M059J (cell line): ENCODE results near the gene THY1. TPM values are rescaled to one million over a fixed set of nuclear protein-coding genes. Genes with fewer than 3 reads are reported as not detected.
A peak's percentile ranks its signal among the peaks of the same experiment; 100 is the strongest.
"Not testable (repeated sequence)": the region's sequence is repeated elsewhere in the genome, so short reads cannot be mapped to it uniquely, and the experiment has no call there.

ENCODE experiments used
- DNase-seq: peaks from one replicate; pipeline ENCODE4 v3.0.0-alpha.2; 2012; ENCODE audit warnings: low read depth
- total RNA-seq: library from RNA; depleted of rRNA; stranded (reverse); fragments of >200 nt; shearing (Covaris generic); gene quantifications from 2 replicates; pipeline ENCODE4 v1.2.3, GENCODE V29; 2014

The THY1 gene
- total RNA-seq, 1 experiment from 2014 or later, result 1,171 TPM

- no peak for DNase-seq
Measured at GRCh38 chr11:119418759-119419158, 4.2 kb downstream of the THY1 start.

- peak; percentile 98 for DNase-seq
Measured at GRCh38 chr11:119417726-119418540, 5.0 kb downstream of the THY1 start.

- DNase-seq, result peak; percentile 90
Measured at GRCh38 chr11:119416606-119417580, 6.1 kb downstream of the THY1 start.

- no peak for DNase-seq
Measured at GRCh38 chr11:119415966-119416365, 7.0 kb downstream of the THY1 start.

GRCh38 chr11:119415517-119415916 lies 7.5 kb downstream of the THY1 start:
- DNase-seq, result no peak

- DNase-seq, result no peak
Measured at GRCh38 chr11:119414734-119415133, 8.2 kb downstream of the THY1 start.

DNA sequence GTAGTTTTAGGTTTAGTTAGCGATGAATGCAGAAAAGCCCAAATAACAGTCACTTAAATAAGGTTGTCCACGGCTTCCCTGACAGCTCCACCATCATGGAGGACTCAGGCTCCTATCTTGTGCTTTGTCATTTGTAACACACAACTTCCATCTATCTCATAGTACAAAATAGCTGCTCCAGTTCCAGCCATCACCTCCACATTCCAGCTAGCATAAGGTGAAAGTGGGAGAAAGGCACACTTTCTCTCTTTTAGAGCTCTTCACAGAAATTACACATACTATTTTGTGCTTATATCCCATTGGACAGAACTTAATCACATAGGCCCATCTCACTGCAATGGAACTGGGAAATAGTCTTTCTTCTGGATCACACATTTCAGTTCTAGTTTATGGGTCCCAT lies 8.7 kb downstream of the THY1 start:
- no peak for DNase-seq

DNA sequence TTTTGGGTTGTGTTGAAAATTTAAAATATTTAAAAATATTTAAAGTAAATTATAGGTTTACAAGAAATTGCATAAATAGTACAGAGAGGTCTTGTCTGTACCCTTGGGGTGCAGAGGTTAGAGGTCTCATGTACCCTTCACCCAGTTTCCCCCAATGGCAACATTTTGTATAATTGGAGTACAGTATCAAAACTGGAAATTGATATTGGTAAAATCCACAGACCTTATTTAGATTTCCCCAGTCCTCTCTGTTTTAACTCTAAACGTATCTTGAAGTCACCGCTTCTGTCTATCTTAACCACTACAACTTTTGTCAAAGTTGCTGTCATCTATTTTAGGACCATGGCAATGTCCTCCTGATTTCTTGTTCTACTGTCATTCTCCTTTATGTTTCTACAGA lies 10.9 kb downstream of the THY1 start:
- DNase-seq, result no peak

GRCh38 chr11:119410501-119410900 lies 12.5 kb downstream of the THY1 start:
- no peak for DNase-seq

DNA sequence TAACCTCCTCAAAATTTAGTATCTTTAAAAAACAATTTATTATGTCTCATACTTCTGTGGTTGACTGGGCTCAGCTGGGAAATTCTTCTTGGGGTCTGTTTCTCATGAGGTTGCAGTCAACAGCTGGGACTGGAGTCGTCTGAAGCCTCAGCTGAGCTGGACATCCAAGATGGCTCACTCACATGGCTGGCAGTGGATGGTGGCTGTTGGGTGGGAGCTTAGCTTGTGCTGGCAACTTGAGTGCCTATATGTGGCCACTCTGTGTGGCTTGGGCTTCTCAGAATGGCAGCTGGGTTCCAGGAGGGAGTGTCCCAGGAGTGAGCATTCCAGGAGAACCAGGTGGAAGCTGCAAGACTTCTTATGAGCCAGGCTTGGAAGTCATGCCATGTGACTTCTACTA lies 13.2 kb downstream of the THY1 start:
- DNase-seq, result no peak

DNA sequence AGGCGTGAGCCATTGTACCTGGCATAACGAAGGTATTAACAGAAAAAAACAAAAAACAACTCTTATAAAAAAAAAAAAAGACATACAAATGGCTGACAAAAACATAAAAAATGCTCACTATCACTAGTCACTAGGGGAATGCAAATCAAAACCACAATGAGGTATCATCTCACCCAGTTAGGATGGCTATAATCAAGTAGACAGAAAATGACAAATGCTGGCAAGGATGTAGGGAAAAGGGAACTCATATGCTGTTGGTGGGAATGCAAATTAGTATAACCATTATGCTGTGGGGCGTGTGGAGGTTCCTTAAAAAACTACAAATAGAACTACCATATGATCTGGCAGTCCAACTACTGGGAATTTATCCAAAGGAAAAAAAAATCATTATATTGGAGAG lies 17.0 kb downstream of the THY1 start:
- DNase-seq, result peak; percentile 54

- DNase-seq, result not testable (repeated sequence)
Measured at GRCh38 chr11:119405448-119405847, 17.5 kb downstream of the THY1 start.

DNA sequence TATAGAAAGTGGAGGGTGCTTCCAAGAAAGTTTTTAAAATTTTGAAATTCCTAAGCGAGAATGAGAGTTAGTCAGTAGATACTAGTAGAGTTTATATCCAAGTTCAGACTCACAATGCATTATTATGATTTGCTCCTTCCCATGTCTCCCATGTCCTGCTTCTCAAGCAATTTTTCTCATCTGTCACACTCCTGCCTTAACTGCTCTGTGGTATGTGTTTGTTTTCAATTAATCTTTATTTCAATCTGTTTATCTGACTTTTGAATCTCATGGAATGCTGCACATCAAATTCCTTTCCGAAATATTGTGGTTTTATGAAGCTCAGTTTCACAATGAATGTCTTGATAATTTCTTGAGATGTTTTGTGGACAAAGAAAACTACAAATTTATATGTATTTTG lies 18.1 kb downstream of the THY1 start:
- peak; percentile 20 for DNase-seq

GRCh38 chr11:119403021-119403420 lies 20.0 kb downstream of the THY1 start:
- DNase-seq, result no peak

GRCh38 chr11:119402470-119402869 lies 20.5 kb downstream of the THY1 start:
- DNase-seq, result no peak

GRCh38 chr11:119400860-119401259 lies 22.1 kb downstream of the THY1 start:
- no peak for DNase-seq

DNA sequence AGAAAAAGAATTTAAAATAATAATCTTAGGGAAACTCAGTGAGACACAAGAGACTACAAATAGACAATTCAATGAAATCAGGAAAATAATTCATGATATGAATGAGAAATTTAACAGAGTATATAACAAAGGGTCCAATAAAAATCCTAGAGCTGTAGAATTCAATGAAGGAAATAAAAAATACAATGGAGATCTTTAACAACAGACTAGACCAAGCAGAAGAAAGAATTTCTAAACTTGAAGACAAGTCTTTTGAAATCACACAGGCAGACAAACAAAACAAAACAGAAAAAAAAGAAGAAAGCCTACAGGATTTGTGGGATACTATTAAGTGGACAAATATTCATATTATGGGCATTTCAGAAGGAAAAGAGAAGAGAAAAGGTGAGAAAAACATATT lies 25.2 kb downstream of the THY1 start:
- DNase-seq, result no peak

DNA sequence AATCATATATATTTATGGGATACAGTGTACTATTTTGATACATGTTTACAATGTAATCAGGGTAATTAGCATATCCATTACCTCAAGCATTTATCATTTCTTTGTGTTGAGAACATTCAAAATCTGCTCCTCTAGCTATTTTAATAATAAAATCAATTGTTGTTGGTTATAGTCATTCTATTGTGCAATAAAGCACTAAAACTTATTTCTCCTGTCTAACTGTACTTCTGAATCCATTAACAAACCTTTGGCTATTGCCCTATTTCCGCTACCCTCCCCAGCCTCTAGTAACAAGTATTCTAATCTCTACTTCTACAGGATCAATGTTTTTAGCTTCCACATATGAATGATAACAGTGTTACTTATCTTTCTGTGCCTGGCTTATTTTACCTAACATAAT lies 26.1 kb downstream of the THY1 start:
- DNase-seq, result no peak

- DNase-seq, result no peak
Measured at GRCh38 chr11:119391275-119391674, 31.7 kb downstream of the THY1 start.

DNA sequence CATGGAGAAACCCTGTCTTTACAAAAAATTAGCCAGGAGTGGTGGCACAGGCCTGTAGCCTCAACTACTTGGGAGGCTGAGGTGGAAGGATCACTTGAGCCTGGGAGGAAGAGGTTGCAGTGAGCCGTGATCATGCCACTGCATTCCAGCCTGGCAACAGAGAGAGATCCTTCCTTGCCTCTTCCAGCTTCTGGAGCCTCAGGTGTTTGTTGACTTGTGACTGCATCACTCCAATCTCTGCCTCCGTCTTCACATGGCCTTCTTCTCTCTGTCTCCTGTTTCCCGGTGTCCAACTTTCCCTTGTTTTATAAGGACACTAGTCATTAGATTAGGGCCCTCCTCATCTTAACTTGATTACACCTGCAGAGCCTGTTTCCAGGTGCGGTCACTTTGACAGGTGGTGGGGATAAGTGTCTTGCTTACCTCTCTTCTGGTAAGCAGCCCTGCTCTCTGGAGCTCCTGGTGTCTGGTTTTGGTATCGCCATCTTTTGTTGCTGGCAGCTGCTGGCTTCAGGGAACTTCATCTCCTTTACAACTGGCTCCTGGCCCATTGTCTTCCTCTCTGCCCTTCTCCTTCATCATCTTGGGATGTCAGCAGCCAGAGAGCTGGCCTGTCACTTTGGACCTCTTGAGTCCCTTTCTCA lies 33.2 kb downstream of the THY1 start:
- peak; percentile 13 for DNase-seq

GRCh38 chr11:119388103-119388502 lies 34.9 kb downstream of the THY1 start:
- DNase-seq, result no peak

DNA sequence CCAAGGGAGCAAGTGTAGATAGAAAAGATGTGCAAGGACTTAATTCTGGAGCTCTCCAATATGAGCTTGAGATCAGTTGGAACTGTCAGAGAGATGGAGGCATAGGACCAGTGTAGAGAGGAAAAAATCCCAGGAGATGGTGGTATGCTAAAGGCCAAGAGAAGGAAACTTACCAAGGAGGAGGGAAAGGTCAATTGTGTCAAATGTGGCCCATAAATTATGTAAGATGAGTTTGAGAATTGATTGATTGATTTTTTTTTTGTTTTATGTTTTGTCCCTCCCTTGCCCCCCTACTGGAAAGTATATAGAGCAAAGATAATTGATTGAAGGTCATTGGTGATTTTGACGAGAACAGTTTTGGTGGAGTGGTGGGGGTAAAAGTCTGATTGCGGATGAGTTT lies 38.6 kb downstream of the THY1 start:
- DNase-seq, result no peak
